ENCODE results near the gene PABPN1L.

The PABPN1L gene

DNA sequence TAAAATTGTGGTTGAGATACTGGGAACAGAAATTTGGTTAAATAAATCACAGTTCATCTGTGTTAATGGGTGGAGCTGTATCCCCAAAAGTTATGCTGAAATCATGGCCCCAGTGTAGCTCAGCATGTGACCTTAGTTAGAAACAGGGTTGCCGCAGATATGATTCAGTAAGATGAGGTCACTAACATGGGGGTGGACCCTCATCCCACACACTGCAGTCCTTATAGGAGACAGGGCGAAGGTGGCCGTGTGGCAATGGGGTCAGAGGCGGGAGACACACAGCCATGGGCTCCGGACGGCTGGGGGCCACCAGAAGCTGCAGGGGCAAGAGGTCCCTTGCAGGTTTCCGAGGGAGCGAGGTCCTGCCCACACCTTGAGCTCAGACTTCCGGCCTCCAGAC lies 20.4 kb downstream of the PABPN1L start:
- DNase-seq, result no peak

DNA sequence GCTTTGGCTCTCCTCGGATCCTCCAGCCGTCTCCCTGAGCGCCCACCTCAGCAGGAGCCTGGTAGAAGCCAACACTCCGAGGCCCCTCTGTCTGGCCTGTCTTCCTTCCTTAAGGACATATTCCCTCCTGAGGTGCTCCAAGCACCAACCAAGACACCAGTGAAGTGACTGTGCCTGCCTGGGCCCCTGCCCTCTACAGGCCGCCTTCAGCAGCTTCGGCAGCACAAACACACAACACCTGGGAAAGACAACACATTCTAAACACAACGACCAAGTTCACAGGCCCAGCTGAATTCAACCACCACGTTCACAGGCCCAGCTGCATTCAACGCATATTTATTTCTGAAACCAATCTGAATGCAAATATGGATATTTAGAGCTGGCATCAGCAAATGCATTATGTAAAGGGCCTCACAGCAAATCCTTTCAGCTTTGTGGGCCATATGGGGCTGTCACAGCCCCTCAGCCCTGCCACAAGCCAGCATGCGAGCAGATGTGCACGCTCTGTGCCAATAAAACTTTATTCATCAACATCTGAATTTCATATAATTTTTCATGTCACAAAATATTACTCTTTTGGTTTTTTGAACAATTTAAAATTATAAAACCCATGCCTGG lies 21.9 kb downstream of the PABPN1L start:
- DNase-seq, result no peak

- no peak for DNase-seq
Measured at GRCh38 chr16:88843256-88843655, 23.2 kb downstream of the PABPN1L start.

- DNase-seq, result no peak
Measured at GRCh38 chr16:88842806-88843205, 23.7 kb downstream of the PABPN1L start.

DNA sequence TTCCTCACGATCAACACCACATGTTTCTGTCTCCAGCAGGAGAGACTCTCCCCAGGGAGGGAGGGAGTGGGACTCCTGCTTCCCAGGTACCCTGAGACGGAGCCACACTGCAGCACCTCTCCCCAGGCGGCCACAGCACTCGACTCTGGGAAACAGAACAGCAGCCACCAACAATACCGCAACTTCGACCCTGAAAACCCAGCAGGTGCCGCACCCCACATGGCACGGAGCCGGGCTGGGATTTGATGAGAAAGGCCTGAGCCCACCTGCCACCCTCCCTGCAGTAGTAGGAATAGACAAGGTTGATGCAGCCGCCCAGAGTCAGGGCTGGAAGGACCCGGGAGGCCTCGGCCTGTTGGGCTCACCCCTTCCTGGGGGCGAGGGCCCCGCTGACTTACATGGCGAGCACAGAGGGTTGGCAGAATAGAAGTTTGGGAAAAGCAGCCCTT lies 24.1 kb downstream of the PABPN1L start:
- no peak for DNase-seq

DNA sequence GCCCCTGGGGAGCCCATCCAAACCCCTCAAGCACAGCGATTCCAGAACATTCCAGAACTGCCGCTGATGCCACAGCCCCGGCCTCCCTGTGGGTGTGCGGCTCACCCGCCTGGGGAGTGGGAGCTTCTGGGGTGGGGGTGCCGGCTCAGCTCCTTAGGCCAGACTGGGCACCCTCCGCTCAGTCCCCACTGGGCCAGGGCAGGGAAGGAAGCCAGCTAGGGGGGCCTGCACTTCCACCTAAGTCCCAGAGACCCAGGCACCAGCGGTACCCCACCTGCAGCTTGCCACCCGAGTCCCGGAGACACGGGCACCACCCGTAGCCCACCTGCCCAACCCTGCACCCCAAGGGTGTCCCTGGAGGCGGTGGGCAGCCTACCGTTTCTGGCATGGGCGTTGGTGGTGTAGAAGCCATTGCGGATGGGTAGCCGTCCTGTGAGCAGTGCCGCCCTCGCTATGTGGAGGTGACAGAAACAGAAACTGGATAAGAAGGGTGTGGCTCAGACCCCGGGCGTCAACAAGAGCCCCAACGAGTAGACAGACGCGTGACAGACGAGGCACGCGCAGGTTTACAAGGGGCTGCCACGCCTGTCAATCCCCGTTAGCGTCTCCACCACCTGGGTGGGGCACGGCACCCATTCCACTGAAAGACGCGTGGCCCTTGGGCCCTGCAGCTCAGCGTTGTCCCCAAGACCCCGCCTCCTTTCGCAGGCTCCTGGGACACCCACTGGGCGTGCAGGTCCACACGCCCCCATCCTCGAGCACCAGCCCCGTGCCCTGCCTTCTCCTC lies 24.7 kb downstream of the PABPN1L start:
- no peak for DNase-seq

DNA sequence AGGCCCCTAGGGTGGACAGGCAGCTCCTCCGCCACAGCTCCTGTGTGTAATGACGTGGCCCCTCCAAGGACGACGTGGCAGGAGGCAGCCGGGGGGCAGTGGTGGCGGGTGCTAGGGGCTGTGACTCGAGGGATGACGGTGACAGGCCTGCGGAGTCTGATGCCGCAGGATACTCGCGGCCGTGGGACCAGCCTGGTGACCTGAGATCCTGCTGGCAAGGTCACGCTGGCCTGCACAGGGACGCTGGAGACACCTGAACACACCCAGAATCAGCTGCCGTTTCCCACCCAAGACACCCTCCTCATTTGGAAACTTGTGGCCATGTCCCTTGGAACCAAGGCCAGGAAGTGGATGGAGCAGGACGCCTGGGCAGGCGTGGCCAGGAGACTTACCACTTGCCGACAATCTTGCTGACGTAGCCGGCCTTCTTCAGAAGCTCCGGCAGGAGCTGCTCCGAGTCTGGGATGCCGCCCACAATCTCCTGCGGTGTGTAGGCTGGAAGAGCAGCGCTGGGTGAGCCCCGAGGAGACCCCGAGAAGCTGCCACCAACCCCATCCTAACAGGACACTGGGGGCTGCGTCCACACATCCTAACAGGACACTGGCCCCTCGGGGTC lies 25.8 kb downstream of the PABPN1L start:
- no peak for DNase-seq

DNA sequence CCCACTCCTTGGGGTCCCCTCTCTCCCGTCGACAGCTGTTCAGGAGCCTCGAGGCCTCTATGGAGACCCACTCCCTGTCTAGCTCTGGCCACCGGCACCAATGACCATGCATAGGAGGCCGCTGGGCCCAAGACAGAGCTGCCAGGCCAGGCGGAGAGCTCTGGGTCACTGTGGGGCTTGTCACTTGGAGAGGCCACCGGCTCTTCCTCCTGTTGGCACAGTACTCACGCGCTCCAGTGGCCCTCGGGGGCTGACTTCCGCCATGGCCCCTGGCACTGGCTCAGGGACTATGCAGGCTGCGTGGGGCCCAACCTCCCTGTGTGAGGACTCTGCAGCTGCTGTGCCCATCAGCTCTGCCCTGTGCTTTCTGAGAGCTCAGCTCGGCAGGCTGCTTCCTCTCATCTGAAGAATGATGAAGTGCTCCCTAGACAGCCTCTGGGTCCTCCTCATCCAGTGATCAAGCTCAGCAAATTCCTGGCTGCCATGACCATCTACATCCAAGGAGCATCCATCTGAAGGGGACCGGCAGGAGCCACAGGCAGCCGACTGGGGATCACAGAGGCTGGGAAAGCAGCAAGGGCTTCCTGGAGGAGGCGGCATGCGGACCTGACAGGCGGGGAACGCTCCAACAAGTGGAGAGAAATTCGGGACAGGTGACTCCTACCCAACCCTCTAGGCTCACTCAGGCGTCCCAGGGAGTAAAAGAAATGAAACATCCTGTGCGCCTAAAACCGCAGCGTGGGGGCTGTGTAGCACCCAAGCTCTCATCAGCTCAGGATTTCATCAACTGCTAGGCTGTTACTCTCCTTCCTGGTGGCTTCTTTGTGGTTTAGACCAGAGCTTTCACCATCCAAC lies 26.5 kb downstream of the PABPN1L start:
- DNase-seq, result no peak

GRCh38 chr16:88839026-88839529 lies 27.4 kb downstream of the PABPN1L start:
- DNase-seq, result no peak

GRCh38 chr16:88838566-88838965 lies 27.9 kb downstream of the PABPN1L start:
- DNase-seq, result no peak

- DNase-seq, result no peak
Measured at GRCh38 chr16:88837806-88838205, 28.7 kb downstream of the PABPN1L start.

DNA sequence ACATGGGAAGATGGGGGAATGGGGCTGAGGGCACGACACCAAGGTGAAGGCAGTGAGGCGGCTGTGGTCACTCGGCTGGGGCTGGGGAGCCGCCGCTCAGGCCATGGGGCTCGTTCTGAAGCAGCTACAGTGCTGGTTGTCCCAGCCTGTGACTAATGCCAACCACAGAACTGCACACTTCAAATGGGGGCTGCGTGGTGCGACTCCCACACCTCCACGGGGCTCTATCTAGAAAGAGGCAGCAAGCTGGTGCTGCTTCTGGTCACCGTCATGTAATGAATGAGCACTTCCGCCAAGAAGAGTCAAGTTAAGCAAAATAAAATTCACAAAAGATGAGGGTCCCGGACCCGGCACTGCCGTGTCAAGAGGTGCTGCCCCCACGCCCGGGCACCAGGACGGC lies 29.7 kb downstream of the PABPN1L start:
- no peak for DNase-seq

- no peak for DNase-seq
Measured at GRCh38 chr16:88835818-88836217, 30.6 kb downstream of the PABPN1L start.

- no peak for DNase-seq
Measured at GRCh38 chr16:88835383-88835782, 31.1 kb downstream of the PABPN1L start.

- no peak for DNase-seq
Measured at GRCh38 chr16:88834670-88835069, 31.8 kb downstream of the PABPN1L start.

DNA sequence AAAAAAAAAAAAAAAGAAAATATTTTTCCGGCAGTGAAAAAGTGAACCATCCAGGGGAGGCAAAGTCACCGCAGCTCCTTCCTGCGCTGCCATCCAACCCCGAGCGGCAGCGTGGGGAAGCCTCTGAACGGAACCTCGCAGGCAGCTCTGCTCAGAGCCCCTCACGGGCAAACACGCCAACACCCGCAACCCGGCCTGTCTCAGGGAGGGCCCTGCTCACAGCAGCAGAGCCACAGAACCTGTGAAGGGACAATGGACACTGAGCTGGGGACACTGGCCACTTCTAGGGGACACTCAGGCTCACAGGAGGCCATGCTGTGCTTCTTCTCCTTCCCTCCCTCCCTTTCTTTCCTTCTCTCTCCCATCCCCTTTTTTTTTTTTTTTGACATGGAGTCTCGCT lies 33.4 kb downstream of the PABPN1L start:
- no peak for DNase-seq

DNA sequence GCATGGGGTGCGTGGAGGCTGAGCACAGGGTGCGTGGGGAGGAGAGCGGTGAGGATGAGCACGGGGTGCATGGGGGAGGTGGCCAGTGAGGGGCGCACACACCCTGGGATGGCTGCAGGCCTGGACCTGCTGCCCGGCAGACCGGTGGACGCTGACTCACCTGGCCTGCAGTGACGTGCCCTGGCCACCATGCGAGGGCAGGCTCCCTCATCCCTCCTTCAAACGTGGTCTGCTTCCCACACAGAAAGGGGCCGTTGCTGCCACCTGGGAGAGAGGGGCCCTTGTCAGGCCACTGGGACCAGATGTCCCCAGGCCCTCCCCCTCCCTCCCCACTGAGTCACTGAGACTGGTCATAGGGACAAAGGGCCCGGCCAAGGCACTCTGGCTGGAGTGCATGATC lies 34.6 kb downstream of the PABPN1L start:
- DNase-seq, result no peak

- DNase-seq, result no peak
Measured at GRCh38 chr16:88830783-88831182, 35.7 kb downstream of the PABPN1L start.

- no peak for DNase-seq
Measured at GRCh38 chr16:88830258-88830657, 36.2 kb downstream of the PABPN1L start.

DNA sequence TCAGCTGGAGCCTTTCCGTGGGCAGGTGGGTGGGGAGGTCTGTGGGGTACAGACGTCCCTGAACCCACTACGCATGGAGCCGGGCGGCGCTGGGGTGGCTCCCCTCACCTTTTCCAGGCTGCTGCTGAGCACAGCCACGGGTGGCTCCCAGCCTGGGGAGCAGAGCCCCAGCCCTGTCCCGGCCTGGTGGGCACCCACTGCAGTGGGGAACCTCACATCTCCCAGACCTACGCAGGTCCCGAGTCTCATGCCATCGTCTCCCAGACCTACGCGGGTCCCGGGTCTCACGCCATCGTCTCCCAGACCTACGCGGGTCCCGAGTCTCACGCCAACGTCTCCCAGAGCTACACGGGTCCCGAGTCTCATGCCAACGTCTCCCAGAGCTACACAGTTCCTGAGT lies 37.7 kb downstream of the PABPN1L start:
- DNase-seq, result no peak

- no peak for DNase-seq
Measured at GRCh38 chr16:88827727-88828126, 38.7 kb downstream of the PABPN1L start.

GRCh38 chr16:88826070-88826840 lies 40.2 kb downstream of the PABPN1L start:
- DNase-seq, result no peak
